Measurements from ENCODE around the gene USP31.

The USP31 gene

GRCh38 chr16:23185656-23186055 is 36.4 kb upstream of the USP31 start:
- no peak for TF ChIP-seq CTCF (conservative IDR thresholded peaks at IDR 0.05)
- no peak overlapping the region for H3K27ac ChIP-seq

GRCh38 chr16:23183543-23183862 is 34.3 kb upstream of the USP31 start:
- peak overlapping the region; percentile 42; the same call in 1 of the 2 replicates for H3K27ac ChIP-seq
- no peak for TF ChIP-seq CTCF (conservative IDR thresholded peaks at IDR 0.05)

GRCh38 chr16:23182679-23183542 is 33.7 kb upstream of the USP31 start, which contains the start of gene SCNN1G:
TSS of gene SCNN1G (plus strand) at chr16:23182745. CDS start at chr16:23186272, 3,527 bp downstream.
- TF ChIP-seq CTCF (conservative IDR thresholded peaks at IDR 0.05), result no peak; the same call in none of the 2 replicates

GRCh38 chr16:23182206-23182678 is 33.0 kb upstream of the USP31 start:
- H3K27ac ChIP-seq, result peak overlapping the region; percentile 49; the same call in 1 of the 2 replicates
- TF ChIP-seq CTCF (conservative IDR thresholded peaks at IDR 0.05), result peak; percentile 96

More at GRCh38 chr16:23182679-23183542, 33.7 kb upstream of the USP31 start, which contains the start of gene SCNN1G:
- H3K27ac ChIP-seq, result peak within 1 kb of the TSS; percentile 49; the same call in 1 of the 2 replicates

GRCh38 chr16:23181506-23181905 is 32.3 kb upstream of the USP31 start:
- H3K27ac ChIP-seq, result no peak overlapping the region
- TF ChIP-seq CTCF (conservative IDR thresholded peaks at IDR 0.05), result no peak

GRCh38 chr16:23175651-23176050 is 26.4 kb upstream of the USP31 start:
- H3K27ac ChIP-seq, result no peak overlapping the region
- TF ChIP-seq CTCF (conservative IDR thresholded peaks at IDR 0.05), result no peak

- no peak overlapping the region for H3K27ac ChIP-seq
- TF ChIP-seq CTCF (conservative IDR thresholded peaks at IDR 0.05), result no peak
Measured at GRCh38 chr16:23174622-23175021, 25.4 kb upstream of the USP31 start.

All from VCaP (cell line).